Choroid plexus epithelial cell (primary cell): ENCODE measurements around the gene IL21.
"Not testable (repeated sequence)": the region's sequence is repeated elsewhere in the genome, so short reads cannot be mapped to it uniquely, and the experiment has no call there.

Experiments used
- DNase-seq: peaks from one replicate; pipeline ENCODE4 v3.0.0-alpha.2; 2010; ENCODE audit warnings: low read depth
- H3K4me3 ChIP-seq: 2 replicates; pipeline ENCODE4 v1.5.1; 2011; ENCODE audit warnings: low read depth, mild to moderate bottlenecking, control low read depth, low read length, moderate library complexity
- TF ChIP-seq, protein P1 (sequence below): conservative IDR thresholded peaks from 2 replicates; pipeline ENCODE4 v1.5.1; 2011; ENCODE audit warnings: low read depth, mild to moderate bottlenecking, control low read depth, inconsistent platforms, low read length, moderate library complexity

IL21 gene

DNA sequence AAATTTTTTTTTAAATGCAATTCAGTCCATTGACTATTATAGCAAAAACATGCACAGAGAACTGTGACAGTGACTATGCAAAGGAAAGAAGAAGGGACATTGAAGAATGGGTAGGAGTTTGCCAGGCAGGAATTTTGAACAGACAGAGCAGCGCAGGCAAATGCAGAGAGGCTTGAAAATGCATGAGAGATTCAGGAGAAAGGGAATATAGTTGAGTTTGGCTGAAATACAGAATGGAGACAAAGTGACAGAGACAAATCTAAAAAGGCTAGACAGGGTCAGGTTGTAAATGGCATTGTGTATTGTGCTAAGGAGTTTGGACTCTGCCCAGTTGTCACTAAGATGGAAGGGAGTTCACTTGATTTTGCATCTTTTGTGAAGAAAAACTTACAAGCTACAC lies 42.4 kb upstream of the IL21 start:
- no peak overlapping the region for H3K4me3 ChIP-seq
- DNase-seq, result no peak
- TF ChIP-seq, protein P1, sequence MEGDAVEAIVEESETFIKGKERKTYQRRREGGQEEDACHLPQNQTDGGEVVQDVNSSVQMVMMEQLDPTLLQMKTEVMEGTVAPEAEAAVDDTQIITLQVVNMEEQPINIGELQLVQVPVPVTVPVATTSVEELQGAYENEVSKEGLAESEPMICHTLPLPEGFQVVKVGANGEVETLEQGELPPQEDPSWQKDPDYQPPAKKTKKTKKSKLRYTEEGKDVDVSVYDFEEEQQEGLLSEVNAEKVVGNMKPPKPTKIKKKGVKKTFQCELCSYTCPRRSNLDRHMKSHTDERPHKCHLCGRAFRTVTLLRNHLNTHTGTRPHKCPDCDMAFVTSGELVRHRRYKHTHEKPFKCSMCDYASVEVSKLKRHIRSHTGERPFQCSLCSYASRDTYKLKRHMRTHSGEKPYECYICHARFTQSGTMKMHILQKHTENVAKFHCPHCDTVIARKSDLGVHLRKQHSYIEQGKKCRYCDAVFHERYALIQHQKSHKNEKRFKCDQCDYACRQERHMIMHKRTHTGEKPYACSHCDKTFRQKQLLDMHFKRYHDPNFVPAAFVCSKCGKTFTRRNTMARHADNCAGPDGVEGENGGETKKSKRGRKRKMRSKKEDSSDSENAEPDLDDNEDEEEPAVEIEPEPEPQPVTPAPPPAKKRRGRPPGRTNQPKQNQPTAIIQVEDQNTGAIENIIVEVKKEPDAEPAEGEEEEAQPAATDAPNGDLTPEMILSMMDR, result no peak

DNA sequence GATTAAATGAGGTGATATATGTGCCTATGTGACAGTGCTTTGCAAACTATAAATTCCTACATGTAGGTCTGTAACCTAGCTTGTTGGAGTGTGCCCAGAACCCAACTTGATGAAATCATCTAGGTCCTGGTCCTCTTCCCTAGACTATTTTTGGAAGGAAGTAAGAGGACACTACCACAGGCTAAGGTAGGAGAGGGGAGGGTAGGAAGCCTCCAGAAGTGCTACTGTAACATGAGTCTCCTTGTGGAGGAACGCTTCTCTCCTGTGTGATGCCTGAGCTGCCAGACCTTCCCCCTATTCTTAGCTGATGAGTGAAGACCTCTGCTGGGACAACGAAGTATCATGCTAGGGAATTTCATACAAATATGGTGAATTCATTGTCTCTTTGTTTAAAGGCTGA lies 41.8 kb upstream of the IL21 start:
- H3K4me3 ChIP-seq, result no peak overlapping the region
- no peak for DNase-seq
- TF ChIP-seq, protein P1, result no peak

DNA sequence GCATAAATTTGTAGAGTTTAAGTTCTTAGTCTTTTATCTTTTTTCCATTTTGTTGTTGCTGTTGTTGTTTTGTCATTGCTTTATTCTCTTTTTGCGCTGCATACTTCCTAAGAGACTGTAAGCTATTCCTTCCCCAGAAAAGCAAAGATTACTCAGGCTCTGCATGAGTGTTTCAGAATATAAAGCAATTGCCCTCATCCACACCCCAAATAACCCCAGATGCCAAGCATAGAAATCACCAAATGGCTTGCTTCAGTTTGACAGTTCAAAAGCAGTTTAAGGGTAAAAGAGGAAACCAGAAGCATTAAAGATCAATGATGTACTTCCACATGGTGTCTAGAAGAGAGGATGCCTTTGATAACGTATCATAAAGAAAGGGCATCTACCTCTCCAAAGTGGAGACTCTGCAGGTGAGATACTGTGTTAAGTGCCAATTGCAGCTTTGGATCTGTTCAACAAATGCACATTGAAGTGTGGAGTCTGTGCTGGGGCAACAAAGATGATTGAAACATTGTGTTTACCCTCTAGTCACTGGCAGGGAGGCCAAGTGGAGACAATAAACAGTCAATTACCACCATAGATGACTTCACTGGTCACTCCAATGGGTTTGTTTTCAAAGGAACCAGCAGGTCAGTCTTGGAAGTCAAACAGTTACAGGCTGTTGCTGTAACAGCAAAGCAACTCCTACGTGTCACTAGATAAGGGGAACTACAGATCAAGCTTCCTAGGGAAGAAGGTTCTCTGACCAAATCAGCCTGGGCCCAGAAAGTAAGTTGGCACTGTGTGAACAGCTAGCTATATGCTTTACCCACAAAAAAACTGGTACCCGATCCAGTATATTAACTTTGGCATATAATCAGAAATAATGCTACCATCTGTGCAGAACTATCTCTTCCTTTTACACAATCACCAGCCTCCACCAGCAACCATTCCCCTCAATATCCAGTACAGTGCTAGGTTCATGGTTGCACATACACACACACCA lies 40.6 kb upstream of the IL21 start:
- H3K4me3 ChIP-seq, result no peak overlapping the region
- peak; percentile 34 for DNase-seq
- TF ChIP-seq, protein P1, result no peak

DNA sequence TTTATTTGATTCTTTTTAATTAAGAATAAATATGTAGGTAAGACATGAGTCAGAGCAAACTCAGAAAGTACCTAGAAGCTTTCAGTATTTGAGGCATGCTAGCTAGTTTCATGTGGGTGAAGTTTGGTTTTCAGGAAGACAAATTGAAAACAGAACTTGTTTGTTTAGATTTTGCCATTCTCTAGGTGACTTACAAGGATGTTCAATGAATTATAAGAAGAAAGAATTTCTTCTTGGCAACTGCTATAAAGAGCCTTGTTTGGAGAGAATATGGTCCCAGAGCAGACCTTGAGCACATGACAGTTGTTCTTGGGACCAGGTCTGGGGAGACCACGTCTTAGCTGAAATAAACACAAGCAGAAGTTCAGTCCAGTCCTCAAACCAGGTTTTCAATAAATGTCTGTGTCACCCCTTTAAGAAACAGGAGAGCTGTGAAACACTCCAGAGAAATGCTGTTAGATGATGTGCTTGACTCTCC lies 38.0 kb upstream of the IL21 start:
- TF ChIP-seq, protein P1, result no peak
- H3K4me3 ChIP-seq, result no peak overlapping the region
- no peak for DNase-seq

DNA sequence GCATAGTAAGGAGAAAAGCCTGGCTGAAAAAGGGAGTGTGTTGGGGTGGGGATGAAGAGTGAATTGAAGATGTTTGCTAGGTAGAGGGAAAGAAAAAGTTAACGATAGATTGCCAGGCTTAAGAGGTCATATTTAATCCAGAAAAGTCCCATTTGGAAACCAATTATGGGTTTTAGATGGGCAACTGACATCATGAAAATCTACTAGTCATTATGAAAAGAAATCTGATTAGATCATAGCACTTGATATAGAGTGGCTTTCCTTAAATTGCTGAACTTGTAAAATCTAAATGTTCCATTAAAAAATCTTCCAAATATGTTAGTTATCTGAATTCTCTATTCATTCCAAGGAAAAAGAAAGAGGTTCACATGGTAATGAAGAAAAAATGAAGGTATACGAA lies 37.5 kb upstream of the IL21 start:
- TF ChIP-seq, protein P1, result no peak
- no peak for DNase-seq
- H3K4me3 ChIP-seq, result no peak overlapping the region

DNA sequence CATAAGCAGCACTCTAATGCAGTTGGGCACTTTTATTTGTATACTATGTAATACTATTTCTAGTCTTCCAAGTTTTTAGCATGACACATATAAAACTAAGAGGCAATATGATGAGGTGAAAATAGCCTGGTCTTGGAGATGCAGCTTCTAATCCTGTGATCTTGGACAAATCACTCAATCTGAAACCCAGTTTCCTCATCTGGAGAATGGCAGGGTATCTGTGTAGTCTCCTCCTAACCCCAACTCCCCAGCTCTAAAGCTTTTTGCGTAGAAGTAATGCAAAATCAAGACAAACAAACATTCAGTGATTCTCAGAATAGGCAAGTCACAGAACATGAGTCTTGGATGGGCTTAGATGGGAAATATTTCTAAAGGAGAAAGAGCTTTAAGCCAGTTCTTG lies 36.7 kb upstream of the IL21 start:
- DNase-seq, result no peak
- H3K4me3 ChIP-seq, result no peak overlapping the region
- TF ChIP-seq, protein P1, result no peak

DNA sequence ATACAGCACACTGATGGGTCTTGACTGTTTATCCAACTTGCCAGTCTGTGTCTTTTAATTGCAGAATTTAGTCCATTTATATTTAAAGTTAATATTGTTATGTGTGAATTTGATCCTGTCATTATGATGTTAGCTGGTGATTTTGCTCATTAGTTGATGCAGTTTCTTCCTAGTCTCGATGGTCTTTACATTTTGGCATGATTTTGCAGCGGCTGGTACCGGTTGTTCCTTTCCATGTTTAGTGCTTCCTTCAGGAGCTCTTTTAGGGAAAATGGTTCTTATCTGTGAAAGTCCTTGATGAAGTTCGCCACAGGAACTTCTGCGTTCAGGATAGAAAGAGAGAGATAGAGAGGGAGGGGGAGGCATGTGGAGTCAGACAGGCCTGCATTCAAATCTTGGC lies 35.7 kb upstream of the IL21 start:
- not testable (repeated sequence) for DNase-seq

More for the DNA sequence above, 35.7 kb upstream of the IL21 start:
- not testable (repeated sequence) for H3K4me3 ChIP-seq
